ENCODE data around the gene LRRC52. TPM values are rescaled to one million over a fixed set of nuclear protein-coding genes. Genes with fewer than 3 reads are reported as not detected.

LRRC52 gene
- total and polyA plus RNA-seq, 2 of the 8 experiments (the other 6 are each of a cell fraction or from before 2014, with no cell fraction given): 0.05 TPM; not detected in 1

DNA sequence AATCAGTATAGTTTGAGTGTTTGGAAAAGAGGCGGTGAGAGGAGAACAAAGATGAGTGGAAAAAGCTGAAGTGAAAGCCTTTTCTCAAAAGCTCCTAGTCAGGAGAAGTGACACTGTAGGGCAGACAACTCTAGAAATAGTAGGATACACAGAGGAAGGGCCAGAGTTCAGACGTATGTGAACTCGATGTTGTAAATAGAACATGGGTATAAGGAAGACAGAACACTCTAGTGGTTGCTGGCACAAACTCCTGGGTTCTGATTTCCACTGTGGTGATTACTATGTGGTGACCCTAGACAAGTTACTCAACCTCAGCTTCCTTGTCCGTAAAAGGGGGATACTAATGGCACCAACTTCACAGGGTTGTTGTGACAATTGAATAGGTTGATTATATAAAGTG lies 57.0 kb downstream of the LRRC52 start:
- Histone ChIP-seq H3K14ac (ENCODE audit: insufficient read length) (no peak overlapping the region), H4K8ac (ENCODE audit: extremely low read depth, insufficient read depth, low read length) (no peak overlapping the region), H3K4me1 (replicated peaks in 1 of 4; ENCODE audit: control insufficient read depth in 3 of 4, insufficient read depth in 4 of 4, low read length in 3 of 4) (peaks cover 0 to 4% (median 1%) of the 10 kb centered on the region in 4 experiments; a peak in 1 of 7 replicates), H3K4me2 (ENCODE audit: insufficient read depth in 1 of 2, low read depth in 2 of 2, low read length in 2 of 2) (no peak overlapping the region), H3K36me3 (ENCODE audit: control insufficient read depth in 2 of 4, insufficient read depth in 4 of 4, low read length in 3 of 4) (no peaks in the 10 kb centered on the region), H3K79me2 (ENCODE audit: control insufficient read depth in 1 of 2, insufficient read depth in 2 of 2, low read length in 2 of 2) (no peaks in the 10 kb centered on the region), H4K20me1 (replicated peaks in 1 of 2; ENCODE audit: control insufficient read depth in 1 of 2, insufficient read depth in 2 of 2, low read length in 2 of 2) (no peaks in the 10 kb centered on the region), H3K79me1 (ENCODE audit: low read depth, low read length) (no peaks in the 10 kb centered on the region), H2BK5ac (ENCODE audit: low read depth, low read length) (no peak overlapping the region), H2BK15ac (ENCODE audit: low read length) (no peak overlapping the region), H2BK12ac (ENCODE audit: low read depth, low read length) (no peak overlapping the region), H3K23me2 (ENCODE audit: low read depth, low read length) (no peaks in the 10 kb centered on the region; the same call in 1 of the 2 replicates), H3K56ac (replicated peaks; ENCODE audit: insufficient read length, low read depth, low read length) (no peak overlapping the region), H2AK5ac (ENCODE audit: low read depth, low read length) (no peak overlapping the region), H3K27me3 (replicated peaks in 1 of 4; ENCODE audit: control insufficient read depth in 3 of 4, extremely low read depth in 1 of 4, insufficient read depth in 3 of 4, low read length in 3 of 4) (no peaks in the 10 kb centered on the region), H2AFZ (ENCODE audit: low read length) (no peak overlapping the region), H3K9ac (replicated peaks in 1 of 4; ENCODE audit: extremely low read depth in 1 of 4, low read depth in 3 of 4, low read length in 3 of 4) (no peak overlapping the region; a peak in 1 of 7 replicates), H3K27ac (ENCODE audit: low read depth, low read length) (no peak overlapping the region), H3K9me3 (ENCODE audit: insufficient read depth in 2 of 2, low read depth in 1 of 2, low read length in 1 of 2) (no peaks in the 10 kb centered on the region), H3K23ac (ENCODE audit: insufficient read length) (no peak overlapping the region), H3K4ac (replicated peaks; ENCODE audit: insufficient read length, low read depth, low read length) (no peak overlapping the region), H4K5ac (ENCODE audit: insufficient read length, low read depth, low read length) (no peak overlapping the region), H2BK120ac (replicated peaks; ENCODE audit: low read depth, low read length) (no peak overlapping the region), H2BK20ac (ENCODE audit: low read length) (no peak overlapping the region), H3K4me3 (ENCODE audit: extremely low read depth in 1 of 4, insufficient read depth in 2 of 4, low read depth in 3 of 4, low read length in 4 of 4) (no peak overlapping the region), H4K91ac (replicated peaks; ENCODE audit: insufficient read length, low read length) (no peak overlapping the region), H3K18ac (ENCODE audit: extremely low read depth, low read length) (no peak overlapping the region)
- ChIA-PET CTCF (ENCODE audit: partially characterized antibody) (interaction anchor here (0.8 to 20.1 kb wide), 31 partner anchors 9 to 322 kb away, joined by 3 to 337 read pairs (median 4); no protein-coding TSS in a partner anchor), POLR2A (ENCODE audit: partially characterized antibody) (interaction anchor here (0.9 to 2.1 kb wide), 3 partner anchors 30 to 97 kb away, joined by 3 to 8 read pairs (median 6); partner anchors contain the start of genes ALDH9A1 and MGST3)
- 87% methylated on average over 4 of the region's 4 CpGs; no CpG with 5 or more reads in 1 of the 2 experiments for WGBS, 2 experiments (ENCODE audit: extremely low coverage in 1 of 2, insufficient coverage in 1 of 2, insufficient read length in 1 of 2, insufficient replicate concordance in 2 of 2, low coverage in 1 of 2, low lambda C conversion rate in 2 of 2, missing lambda C conversion rate in 1 of 2)
- no peak for FAIRE-seq
- DNase-seq (ENCODE audit: low read depth in 1 of 2, low spot score in 2 of 2): no peak
- TF ChIP-seq KDM4A (IDR thresholded peaks at IDR 0.05; ENCODE audit: low read depth, low read length, severe bottlenecking) (no peak), PHF8 (conservative IDR thresholded peaks at IDR 0.05; ENCODE audit: low read depth, low read length) (no peak), TAF1 (IDR thresholded peaks at IDR 0.05; ENCODE audit: low read depth, low read length) (no peak), ASH2L (IDR thresholded peaks at IDR 0.05; ENCODE audit: low read length) (no peak), GTF2F1 (IDR thresholded peaks at IDR 0.05; ENCODE audit: borderline replicate concordance, low read depth, low read length) (no peak), TCF12 (IDR thresholded peaks at IDR 0.05; ENCODE audit: low read depth, low read length) (no peak), GABPA (IDR thresholded peaks at IDR 0.05; ENCODE audit: borderline replicate concordance, insufficient read depth, low read length) (no peak), JUN (IDR thresholded peaks at IDR 0.05; ENCODE audit: low read depth, low read length) (no peak), KDM1A (IDR thresholded peaks at IDR 0.05; ENCODE audit: borderline replicate concordance, low read length) (no peak), CREB1 (IDR thresholded peaks at IDR 0.05) (no peak)
- TF ChIP-seq, protein P1, sequence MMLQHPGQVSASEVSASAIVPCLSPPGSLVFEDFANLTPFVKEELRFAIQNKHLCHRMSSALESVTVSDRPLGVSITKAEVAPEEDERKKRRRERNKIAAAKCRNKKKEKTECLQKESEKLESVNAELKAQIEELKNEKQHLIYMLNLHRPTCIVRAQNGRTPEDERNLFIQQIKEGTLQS (IDR thresholded peaks at IDR 0.05; ENCODE audit: insufficient read depth, low read depth, low read length): no peak
